ENCODE data around the gene DHX32.

- TF ChIP-seq CTCF (conservative IDR thresholded peaks at IDR 0.05; ENCODE audit: low read depth, low read length) (no peak), USF2 (IDR thresholded peaks at IDR 0.05; ENCODE audit: low read depth, low read length) (no peak), CHD1 (IDR thresholded peaks at IDR 0.05; ENCODE audit: low read depth, low read length) (no peak), POLR2A (IDR thresholded peaks at IDR 0.05; ENCODE audit: low read depth, low read length) (no peak), RAD21 (IDR thresholded peaks at IDR 0.05; ENCODE audit: low read length) (no peak), MAFK (IDR thresholded peaks at IDR 0.05; ENCODE audit: low read depth, low read length) (no peak), RFX5 (IDR thresholded peaks at IDR 0.05; ENCODE audit: low read depth, low read length) (no peak), CEBPB (IDR thresholded peaks at IDR 0.05; ENCODE audit: low read depth, low read length) (no peak), SMC3 (IDR thresholded peaks at IDR 0.05; ENCODE audit: low read depth, low read length) (no peak)
These were observed 63.6 kb downstream of the DHX32 start for GRCh38 chr10:125817337-125817946.

All from IMR-90 (cell line).